Neuronal stem cell (in vitro differentiated cells): Measurements from ENCODE around the gene PITPNM1.

Experiments
- DNase-seq: peaks from one replicate; pipeline ENCODE4 v3.0.0-alpha.2; 2013; ENCODE audit warnings: low spot score
- H2AFZ ChIP-seq: one replicate; pipeline ENCODE4 v1.6.1; 2013; ENCODE audit warnings: mild to moderate bottlenecking, low read length, inconsistent platforms
- H2AK5ac ChIP-seq: 2 replicates; pipeline ENCODE4 v1.6.1; 2013; ENCODE audit warnings: low read depth, mild to moderate bottlenecking, inconsistent platforms, low read length, moderate library complexity, mixed read lengths
- H2BK120ac ChIP-seq: 2 replicates; pipeline ENCODE4 v1.6.1; 2013; ENCODE audit warnings: low read depth, mild to moderate bottlenecking, inconsistent platforms, low read length, moderate library complexity, mixed read lengths
- H2BK12ac ChIP-seq: one replicate; pipeline ENCODE4 v1.6.1; 2013; ENCODE audit warnings: low read length, inconsistent platforms
- H2BK15ac ChIP-seq: 2 replicates; pipeline ENCODE4 v1.6.1; 2013; ENCODE audit warnings: mild to moderate bottlenecking, low read length, inconsistent platforms, mixed read lengths
- H2BK5ac ChIP-seq: one replicate; pipeline ENCODE4 v1.6.1; 2013; ENCODE audit warnings: inconsistent platforms, mild to moderate bottlenecking, low read length, moderate library complexity
- H3K14ac ChIP-seq: one replicate; pipeline ENCODE4 v1.6.1; 2013; ENCODE audit warnings: low read length, inconsistent platforms
- H3K18ac ChIP-seq: 2 replicates; pipeline ENCODE4 v1.6.1; 2013; ENCODE audit warnings: low read length, inconsistent platforms
- H3K23ac ChIP-seq: 2 replicates; pipeline ENCODE4 v1.6.1; 2013; ENCODE audit warnings: low read depth, mild to moderate bottlenecking, mixed read lengths, low read length, inconsistent platforms; ENCODE audit not compliant: poor library complexity
- H3K27ac ChIP-seq: replicated peaks from 3 replicates; pipeline ENCODE4 v1.5.1; 2013; ENCODE audit warnings: low read length, inconsistent platforms
- H3K27me3 ChIP-seq, 3 experiments: 2 replicates each; pipeline ENCODE4 v1.6.1; 2013; ENCODE audit warnings: low read length in 3 of 3, mild to moderate bottlenecking in 2 of 3, inconsistent platforms in 1 of 3, low read depth in 1 of 3, mixed read lengths in 1 of 3, moderate library complexity in 1 of 3; ENCODE audit not compliant: control insufficient read depth in 3 of 3, insufficient read depth in 3 of 3
- H3K36me3 ChIP-seq, 2 donors: replicated peaks in 1 of 2; 2 replicates each; pipeline ENCODE4 v1.6.1; 2013; ENCODE audit warnings: low read length in 2 of 2; ENCODE audit not compliant: control insufficient read depth in 2 of 2, insufficient read depth in 2 of 2
- H3K4ac ChIP-seq: 2 replicates; pipeline ENCODE4 v1.6.1; 2013; ENCODE audit warnings: inconsistent platforms, mild to moderate bottlenecking, low read length, moderate library complexity
- H3K4me1 ChIP-seq, 2 donors: 1 replicate in 1 of 2; 2 replicates in 1 of 2; pipeline ENCODE4 v1.6.1; 2013; ENCODE audit warnings: low read length in 2 of 2, low read depth in 1 of 2; ENCODE audit not compliant: control insufficient read depth in 2 of 2, insufficient read depth in 1 of 2
- H3K4me2 ChIP-seq: one replicate; pipeline ENCODE4 v1.6.1; 2013; ENCODE audit warnings: mild to moderate bottlenecking, low read length, inconsistent platforms; ENCODE audit not compliant: insufficient read depth, poor library complexity, severe bottlenecking
- H3K4me3 ChIP-seq, 2 donors: 2 replicates each; pipeline ENCODE4 v1.5.1; 2013; ENCODE audit warnings: low read length in 2 of 2, mild to moderate bottlenecking in 2 of 2, inconsistent platforms in 1 of 2, moderate library complexity in 1 of 2
- H3K79me1 ChIP-seq: one replicate; pipeline ENCODE4 v1.6.1; 2013; ENCODE audit warnings: low read depth, mild to moderate bottlenecking, inconsistent platforms, low read length, moderate library complexity
- H3K9ac ChIP-seq: one replicate; pipeline ENCODE4 v1.6.1; 2013; ENCODE audit warnings: mild to moderate bottlenecking, low read depth, low read length, inconsistent platforms; ENCODE audit not compliant: poor library complexity
- H3K9me3 ChIP-seq, 2 donors: replicated peaks in 1 of 2; 2 replicates each; pipeline versions ENCODE3 to v1.6.1; 2013; ENCODE audit warnings: low read length in 2 of 2, mild to moderate bottlenecking in 2 of 2, inconsistent platforms in 1 of 2, low read depth in 1 of 2, mixed read lengths in 1 of 2, moderate library complexity in 1 of 2; ENCODE audit not compliant: control insufficient read depth in 2 of 2, insufficient read depth in 1 of 2
- H4K8ac ChIP-seq: one replicate; pipeline ENCODE4 v1.6.1; 2013; ENCODE audit warnings: low read depth, mild to moderate bottlenecking, inconsistent platforms, low read length, moderate library complexity
- H4K91ac ChIP-seq: one replicate; pipeline ENCODE4 v1.6.1; 2013; ENCODE audit warnings: low read length, low read depth, mild to moderate bottlenecking, inconsistent platforms; ENCODE audit not compliant: poor library complexity
- WGBS, 2 donors: extraction: QIAGEN DNeasy Blood & Tissue Kit; methylation state at CpG; one replicate each; pipeline ENCODE4 v1.1.7; 2013; ENCODE audit warnings: missing lambda C conversion rate in 2 of 2, mixed read lengths in 1 of 2; ENCODE audit not compliant: insufficient read length in 2 of 2, insufficient replicate concordance in 1 of 2; ENCODE audit errors: extremely low coverage in 2 of 2; 5-methylcytosine and 5-hydroxymethylcytosine counted together

Gene PITPNM1

GRCh38 chr11:67538823-67539505 is 33.8 kb upstream of the PITPNM1 start:
- Histone ChIP-seq H3K4ac (no peak overlapping the region), H2BK12ac (no peak overlapping the region), H2BK15ac (no peak overlapping the region)

GRCh38 chr11:67538306-67538705 is 33.1 kb upstream of the PITPNM1 start:
- H3K4ac ChIP-seq, result no peak overlapping the region
- no peak overlapping the region for H3K4me3 ChIP-seq
- H2AK5ac ChIP-seq, result no peak overlapping the region

More at GRCh38 chr11:67538823-67539505, 33.8 kb upstream of the PITPNM1 start:
- H3K4me2 ChIP-seq, result no peak overlapping the region
- H3K14ac ChIP-seq, result no peak overlapping the region
- no peak overlapping the region for H4K8ac ChIP-seq
- H3K79me1 ChIP-seq, result no peaks in the 10 kb centered on the region
- H2BK5ac ChIP-seq, result no peak overlapping the region
- H2BK120ac ChIP-seq, result no peak overlapping the region
- H3K4me3 ChIP-seq, result no peak overlapping the region
- no peak overlapping the region for H4K91ac ChIP-seq
- no peaks in the 10 kb centered on the region for H3K36me3 ChIP-seq
- no peak overlapping the region for H2AK5ac ChIP-seq
- H3K27ac ChIP-seq, result no peak overlapping the region
- H3K18ac ChIP-seq, result no peak overlapping the region
- DNase-seq, result no peak
- peaks cover 0 to 3% of the 10 kb centered on the region in 2 donors for H3K4me1 ChIP-seq
- WGBS, 2 donors, result no CpG with 5 or more reads among the region's 10 CpGs
- H3K9ac ChIP-seq, result no peak overlapping the region
- H2AFZ ChIP-seq, result no peak overlapping the region
- no peak overlapping the region for H3K23ac ChIP-seq
- H3K9me3 ChIP-seq, result peaks cover 2 to 13% of the 10 kb centered on the region in 2 donors
- H3K27me3 ChIP-seq, result no peaks in the 10 kb centered on the region

GRCh38 chr11:67535561-67535960 is 30.4 kb upstream of the PITPNM1 start:
- H3K27me3 ChIP-seq, result no peaks in the 10 kb centered on the region
- H3K4me3 ChIP-seq, result no peak overlapping the region
- H2BK15ac ChIP-seq, result no peak overlapping the region
- no peak overlapping the region for H2AK5ac ChIP-seq
- H3K9me3 ChIP-seq, result peaks cover 13 to 19% of the 10 kb centered on the region in 2 donors
- H3K27ac ChIP-seq, result no peak overlapping the region
- DNase-seq, result no peak
- H3K18ac ChIP-seq, result no peak overlapping the region
- no CpG with 5 or more reads among the region's 1 CpG for WGBS, 2 donors
- H2BK12ac ChIP-seq, result no peak overlapping the region
- H3K4me2 ChIP-seq, result no peak overlapping the region
- H3K9ac ChIP-seq, result no peak overlapping the region
- H2BK5ac ChIP-seq, result no peak overlapping the region
- no peak overlapping the region for H3K23ac ChIP-seq
- no peaks in the 10 kb centered on the region for H3K4me1 ChIP-seq
- H4K8ac ChIP-seq, result no peak overlapping the region
- no peak overlapping the region for H2AFZ ChIP-seq
- no peak overlapping the region for H3K4ac ChIP-seq
- no peak overlapping the region for H4K91ac ChIP-seq
- no peak overlapping the region for H2BK120ac ChIP-seq
- no peak overlapping the region for H3K14ac ChIP-seq
- no peaks in the 10 kb centered on the region for H3K79me1 ChIP-seq
- H3K36me3 ChIP-seq, result no peaks in the 10 kb centered on the region

More at GRCh38 chr11:67538306-67538705, 33.1 kb upstream of the PITPNM1 start:
- no CpG with 5 or more reads among the region's 6 CpGs for WGBS, 2 donors
- Histone ChIP-seq H3K9ac (no peak overlapping the region), H2AFZ (no peak overlapping the region), H3K14ac (no peak overlapping the region), H2BK120ac (no peak overlapping the region), H3K4me2 (no peak overlapping the region), H3K23ac (no peak overlapping the region), H3K4me1 (peaks cover 0 to 3% of the 10 kb centered on the region in 2 donors), H2BK12ac (no peak overlapping the region), H3K36me3 (no peaks in the 10 kb centered on the region), H3K9me3 (peaks cover 6 to 19% of the 10 kb centered on the region in 2 donors), H3K27me3 (no peaks in the 10 kb centered on the region), H3K27ac (no peak overlapping the region), H4K8ac (no peak overlapping the region), H2BK5ac (no peak overlapping the region), H4K91ac (no peak overlapping the region), H3K18ac (no peak overlapping the region), H2BK15ac (no peak overlapping the region), H3K79me1 (no peaks in the 10 kb centered on the region)
- no peak for DNase-seq

- no peaks in the 10 kb centered on the region for H3K27me3 ChIP-seq
- no peak overlapping the region for H3K4me2 ChIP-seq
- no peak overlapping the region for H4K91ac ChIP-seq
- no peak overlapping the region for H3K4ac ChIP-seq
- no peak overlapping the region for H3K9ac ChIP-seq
- peak; percentile 15 for DNase-seq
- no peak overlapping the region for H2BK15ac ChIP-seq
- H3K18ac ChIP-seq, result no peak overlapping the region
- H3K4me1 ChIP-seq, result no peaks in the 10 kb centered on the region
- no peak overlapping the region for H2BK12ac ChIP-seq
- H4K8ac ChIP-seq, result no peak overlapping the region
- H3K14ac ChIP-seq, result no peak overlapping the region
- no peaks in the 10 kb centered on the region for H3K79me1 ChIP-seq
- 100% methylated on average over 1 of the region's 4 CpGs for WGBS, 2 donors
- H3K23ac ChIP-seq, result no peak overlapping the region
- H3K9me3 ChIP-seq, result peaks cover 13 to 19% of the 10 kb centered on the region in 2 donors
- H2AK5ac ChIP-seq, result no peak overlapping the region
- no peak overlapping the region for H3K27ac ChIP-seq
- H3K4me3 ChIP-seq, result no peak overlapping the region
- H2BK120ac ChIP-seq, result no peak overlapping the region
- no peaks in the 10 kb centered on the region for H3K36me3 ChIP-seq
- H2BK5ac ChIP-seq, result no peak overlapping the region
- H2AFZ ChIP-seq, result no peak overlapping the region
These were observed 29.0 kb upstream of the PITPNM1 start for GRCh38 chr11:67534070-67534679.
